Activated CD4-positive, alpha-beta memory T cell treated with anti-CD3 and anti-CD28 coated beads for 36 hours (primary cell): Measurements from ENCODE around the gene SESN3. TPM values are rescaled to one million over a fixed set of nuclear protein-coding genes. Genes with fewer than 3 reads are reported as not detected.

Experiments
- CTCF ChIA-PET: fragments of 350-600 bp; sonication (Branson Sonifier 250); formaldehyde crosslinking; loops from one replicate; lab custom pipeline; 2021; ENCODE audit warnings: antibody characterized with exemption, inconsistent platforms; lab: Charles Lee
- POLR2A ChIA-PET: fragments of 350-600 bp; sonication (Branson Sonifier 250); formaldehyde crosslinking; loops from one replicate; lab custom pipeline; 2021; ENCODE audit warnings: antibody characterized with exemption; lab: Charles Lee
- DNase-seq: peaks from one replicate; pipeline ENCODE4 v3.0.0-alpha.2; 2020
- H3K27ac Mint-ChIP-seq: one replicate; pipeline ENCODE4 v1.8.0; 2021; ENCODE audit warnings: mixed read lengths
- H3K27me3 Mint-ChIP-seq: one replicate; pipeline ENCODE4 v1.8.0; 2021; ENCODE audit warnings: mixed read lengths
- H3K36me3 Mint-ChIP-seq: one replicate; pipeline ENCODE4 v1.8.0; 2021; ENCODE audit warnings: mixed read lengths
- H3K4me1 Mint-ChIP-seq: one replicate; pipeline ENCODE4 v1.8.0; 2021; ENCODE audit warnings: low read depth, mixed read lengths
- H3K4me3 Mint-ChIP-seq: one replicate; pipeline ENCODE4 v1.8.0; 2021; ENCODE audit warnings: mild to moderate bottlenecking, mixed read lengths
- H3K9me3 Mint-ChIP-seq: one replicate; pipeline ENCODE4 v1.8.0; 2021; ENCODE audit warnings: mixed read lengths
- intact Hi-C: fragments of 100-400 bp; cut with micrococcal nuclease; formaldehyde crosslinking; loops from one replicate; pipeline ENCODE4 v1.15.1; 2023
- total RNA-seq, 2 experiments: library from RNA; stranded (reverse); gene quantifications; one replicate each; pipeline ENCODE4 v1.2.3, GENCODE V29; 2021

The SESN3 gene
- total RNA-seq, 2 experiments from 2014 or later = 13.9 to 15.5 TPM

DNA sequence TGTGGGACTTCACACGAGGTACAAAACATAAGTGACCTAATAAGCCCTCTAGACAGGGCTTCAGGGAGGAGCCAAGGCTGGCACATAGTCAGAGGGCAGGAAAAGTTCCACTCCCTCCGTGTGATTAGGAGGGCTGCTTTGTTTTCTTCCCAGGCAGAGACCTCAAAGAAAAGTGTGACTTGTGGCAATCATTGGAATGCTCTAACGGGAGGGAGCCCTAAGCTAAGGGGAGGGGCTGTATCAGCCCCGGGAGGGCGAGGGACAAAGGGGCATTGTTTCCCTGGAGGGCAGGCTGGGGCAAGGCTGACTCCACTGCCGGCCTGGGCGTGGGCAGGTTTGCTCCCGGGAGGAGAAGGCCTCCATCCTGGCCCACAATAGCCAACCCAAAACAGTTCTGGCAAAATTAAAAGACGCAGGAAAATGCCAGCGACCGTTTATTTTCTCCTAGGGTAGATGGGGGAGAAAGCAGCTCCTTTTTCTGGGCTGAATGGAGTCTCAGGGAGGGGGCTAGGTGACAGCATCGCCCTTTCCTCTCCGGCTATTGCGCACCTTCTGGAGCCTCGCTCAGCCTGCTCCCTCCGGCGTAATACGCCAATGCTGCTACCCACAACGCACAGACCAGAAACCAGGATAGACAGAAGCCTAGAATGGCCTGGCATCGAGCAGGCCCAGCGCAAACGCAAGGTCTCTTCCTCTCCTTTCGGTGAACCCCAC, 81.2 kb downstream of the SESN3 start:
- ChIA-PET POLR2A (interaction anchor here (0.6 to 1.1 kb wide), 4 partner anchors 9 to 637 kb away, joined by 3 read pairs; no protein-coding TSS in a partner anchor), CTCF (interaction anchor here (0.8 to 15.8 kb wide), 8 partner anchors 13 to 623 kb away, joined by 3 to 389 read pairs (median 28); partner anchors contain the start of genes ENDOD1 and SRSF8)
- peaks cover 6% of the 10 kb centered on the region for H3K27me3 Mint-ChIP-seq
- intact Hi-C loops = loop anchor here (2.0 to 5.0 kb wide), 6 partner anchors 187 to 1241 kb away; partner anchors contain the start of genes JRKL and MAML2
- no peaks in the 10 kb centered on the region for H3K36me3 Mint-ChIP-seq
- no peak for DNase-seq
- H3K27ac Mint-ChIP-seq = no peak overlapping the region
- H3K4me3 Mint-ChIP-seq = peak overlapping the region; percentile 81
- H3K9me3 Mint-ChIP-seq = no peaks in the 10 kb centered on the region
- H3K4me1 Mint-ChIP-seq = peaks cover 36% of the 10 kb centered on the region

GRCh38 chr11:95148938-95149337, 82.1 kb downstream of the SESN3 start:
- intact Hi-C loops = no loop called here
- no peak overlapping the region for H3K4me3 Mint-ChIP-seq
- CTCF ChIA-PET = interaction anchor here (4.9 to 15.8 kb wide), 4 partner anchors 57 to 615 kb away, joined by 51 to 389 read pairs (median 168); partner anchors contain the start of genes ENDOD1 and SRSF8

DNA sequence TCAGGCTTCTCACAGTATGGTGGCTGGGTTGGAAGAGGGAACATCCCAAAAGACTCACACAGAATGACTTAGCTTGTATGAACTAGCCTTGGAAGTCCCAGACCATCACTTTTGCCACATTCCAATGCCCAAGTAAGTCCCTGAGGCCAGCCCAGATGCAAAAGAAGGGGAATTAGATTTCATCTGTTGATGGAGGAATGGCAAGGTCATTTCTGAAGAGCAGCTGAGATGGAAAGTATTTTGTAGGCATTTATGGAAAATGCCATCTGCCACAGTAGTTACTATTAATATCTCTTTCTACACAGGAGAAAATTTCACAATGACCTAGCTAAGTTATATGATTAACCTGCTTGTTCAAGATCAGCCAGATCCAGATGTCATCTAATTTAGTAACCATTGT, 82.6 kb downstream of the SESN3 start:
- peaks cover 34% of the 10 kb centered on the region for H3K4me1 Mint-ChIP-seq
- intact Hi-C loops = no loop called here
- POLR2A ChIA-PET = interaction anchor here (0.7 kb wide), 1 partner anchor 55 kb away, joined by 3 read pairs; no protein-coding TSS in a partner anchor

More at GRCh38 chr11:95148938-95149337, 82.1 kb downstream of the SESN3 start:
- Mint-ChIP-seq H3K4me1 (peaks cover 37% of the 10 kb centered on the region), H3K27me3 (peaks cover 14% of the 10 kb centered on the region), H3K9me3 (no peaks in the 10 kb centered on the region), H3K36me3 (no peaks in the 10 kb centered on the region), H3K27ac (no peak overlapping the region)
- no peak for DNase-seq
- POLR2A ChIA-PET = interaction anchor here (0.7 to 1.1 kb wide), 3 partner anchors 8 to 82 kb away, joined by 3 read pairs; no protein-coding TSS in a partner anchor

GRCh38 chr11:95147364-95147905, 83.6 kb downstream of the SESN3 start:
- Mint-ChIP-seq H3K36me3 (no peaks in the 10 kb centered on the region), H3K27me3 (peaks cover 21% of the 10 kb centered on the region), H3K4me3 (no peak overlapping the region), H3K9me3 (no peaks in the 10 kb centered on the region), H3K4me1 (peaks cover 24% of the 10 kb centered on the region), H3K27ac (no peak overlapping the region)
- POLR2A ChIA-PET = interaction anchor here (1.3 kb wide), 1 partner anchor 77 kb away, joined by 3 read pairs; no protein-coding TSS in a partner anchor
- DNase-seq = peak; percentile 43
- CTCF ChIA-PET = interaction anchor here (0.6 to 15.8 kb wide), 8 partner anchors 56 to 1210 kb away, joined by 3 to 389 read pairs (median 3); partner anchors contain the start of genes ENDOD1 and SRSF8
- intact Hi-C loops = no loop called here

More for the DNA sequence above, 82.6 kb downstream of the SESN3 start:
- CTCF ChIA-PET = interaction anchor here (4.9 to 15.8 kb wide), 4 partner anchors 57 to 616 kb away, joined by 51 to 389 read pairs (median 168); partner anchors contain the start of genes ENDOD1 and SRSF8
- no peak for DNase-seq
- no peak overlapping the region for H3K27ac Mint-ChIP-seq
- peaks cover 19% of the 10 kb centered on the region for H3K27me3 Mint-ChIP-seq
- no peak overlapping the region for H3K4me3 Mint-ChIP-seq
- no peaks in the 10 kb centered on the region for H3K36me3 Mint-ChIP-seq
- H3K9me3 Mint-ChIP-seq = no peaks in the 10 kb centered on the region

GRCh38 chr11:95145430-95146060, 85.5 kb downstream of the SESN3 start:
- Mint-ChIP-seq H3K9me3 (no peaks in the 10 kb centered on the region), H3K36me3 (no peaks in the 10 kb centered on the region), H3K27me3 (peaks cover 23% of the 10 kb centered on the region), H3K27ac (no peak overlapping the region), H3K4me3 (no peak overlapping the region), H3K4me1 (peaks cover 17% of the 10 kb centered on the region)
- no peak for DNase-seq
- intact Hi-C loops = no loop called here
- CTCF ChIA-PET = interaction anchor here (1.0 to 1.5 kb wide), 3 partner anchors 8 to 86 kb away, joined by 3 to 4 read pairs (median 3); no protein-coding TSS in a partner anchor
- POLR2A ChIA-PET = no interaction called here

DNA sequence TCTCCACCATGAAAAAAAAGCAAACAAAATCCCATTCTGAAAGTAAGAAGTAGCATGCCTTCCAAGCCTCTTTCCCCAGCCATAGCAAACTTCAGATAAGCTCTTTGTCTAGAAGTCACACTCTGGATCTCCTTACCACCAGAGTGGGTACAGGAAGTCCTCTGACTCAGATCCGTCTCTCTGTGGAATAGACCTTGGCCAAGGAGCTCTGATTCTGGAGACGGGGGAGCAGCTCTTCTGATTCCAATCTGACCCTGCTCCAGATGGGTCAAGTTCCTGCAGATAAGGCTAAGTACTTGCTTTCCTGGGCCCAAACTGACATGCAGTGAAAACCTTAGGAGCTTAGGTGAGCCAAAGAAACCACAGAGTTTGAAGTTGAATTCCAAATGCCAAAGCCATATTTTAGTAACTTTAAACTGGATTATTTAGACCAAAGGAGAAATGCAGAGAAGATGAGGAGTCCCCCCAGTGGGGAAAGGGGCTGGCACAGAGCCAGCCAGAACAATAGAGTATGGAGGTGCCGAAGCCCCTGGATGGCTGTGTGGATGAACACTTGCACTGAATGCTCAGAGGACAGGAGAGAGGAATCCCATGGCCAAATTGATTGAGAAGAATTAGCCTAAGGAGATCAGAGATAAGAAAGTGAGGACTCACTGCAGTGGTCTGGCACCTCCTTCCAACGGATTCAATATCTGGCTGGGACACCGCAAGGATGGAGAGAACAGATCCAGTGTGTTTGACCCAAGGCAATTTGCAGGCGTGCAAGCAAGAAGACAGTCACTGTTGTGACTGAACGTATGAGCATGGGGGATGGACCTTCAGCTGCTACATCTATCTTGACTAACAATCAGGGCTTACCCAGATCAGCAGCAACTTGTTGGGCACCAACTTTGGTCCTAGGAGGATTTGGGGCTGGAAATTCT, 86.4 kb downstream of the SESN3 start:
- H3K27me3 Mint-ChIP-seq = peaks cover 23% of the 10 kb centered on the region
- no peaks in the 10 kb centered on the region for H3K9me3 Mint-ChIP-seq
- CTCF ChIA-PET = interaction anchor here (0.7 to 1.5 kb wide), 4 partner anchors 9 to 75 kb away, joined by 3 to 4 read pairs (median 3); no protein-coding TSS in a partner anchor
- POLR2A ChIA-PET = no interaction called here
- no peak overlapping the region for H3K27ac Mint-ChIP-seq
- peaks cover 17% of the 10 kb centered on the region for H3K4me1 Mint-ChIP-seq
- no peak for DNase-seq
- H3K36me3 Mint-ChIP-seq = no peaks in the 10 kb centered on the region
- intact Hi-C loops = no loop called here
- H3K4me3 Mint-ChIP-seq = no peak overlapping the region

- H3K27me3 Mint-ChIP-seq = peaks cover 23% of the 10 kb centered on the region
- no peak overlapping the region for H3K27ac Mint-ChIP-seq
- intact Hi-C loops = no loop called here
- no peak for DNase-seq
- CTCF ChIA-PET = interaction anchor here (1.0 to 1.4 kb wide), 2 partner anchors 58 to 74 kb away, joined by 4 read pairs; no protein-coding TSS in a partner anchor
- H3K9me3 Mint-ChIP-seq = no peaks in the 10 kb centered on the region
- H3K4me1 Mint-ChIP-seq = peaks cover 16% of the 10 kb centered on the region
- POLR2A ChIA-PET = no interaction called here
- H3K36me3 Mint-ChIP-seq = no peaks in the 10 kb centered on the region
- no peak overlapping the region for H3K4me3 Mint-ChIP-seq
Measured at GRCh38 chr11:95143106-95143681, 87.8 kb downstream of the SESN3 start.

- ChIA-PET CTCF (interaction anchor here (1.0 to 1.9 kb wide), 4 partner anchors 10 to 563 kb away, joined by 4 to 7 read pairs (median 4); no protein-coding TSS in a partner anchor), POLR2A (no interaction called here)
- Mint-ChIP-seq H3K36me3 (no peaks in the 10 kb centered on the region), H3K4me1 (peaks cover 14% of the 10 kb centered on the region), H3K27ac (no peak overlapping the region), H3K9me3 (no peaks in the 10 kb centered on the region), H3K4me3 (no peak overlapping the region), H3K27me3 (peaks cover 23% of the 10 kb centered on the region)
- DNase-seq = no peak
- intact Hi-C loops = no loop called here
Measured at GRCh38 chr11:95142431-95142830, 88.6 kb downstream of the SESN3 start.

DNA sequence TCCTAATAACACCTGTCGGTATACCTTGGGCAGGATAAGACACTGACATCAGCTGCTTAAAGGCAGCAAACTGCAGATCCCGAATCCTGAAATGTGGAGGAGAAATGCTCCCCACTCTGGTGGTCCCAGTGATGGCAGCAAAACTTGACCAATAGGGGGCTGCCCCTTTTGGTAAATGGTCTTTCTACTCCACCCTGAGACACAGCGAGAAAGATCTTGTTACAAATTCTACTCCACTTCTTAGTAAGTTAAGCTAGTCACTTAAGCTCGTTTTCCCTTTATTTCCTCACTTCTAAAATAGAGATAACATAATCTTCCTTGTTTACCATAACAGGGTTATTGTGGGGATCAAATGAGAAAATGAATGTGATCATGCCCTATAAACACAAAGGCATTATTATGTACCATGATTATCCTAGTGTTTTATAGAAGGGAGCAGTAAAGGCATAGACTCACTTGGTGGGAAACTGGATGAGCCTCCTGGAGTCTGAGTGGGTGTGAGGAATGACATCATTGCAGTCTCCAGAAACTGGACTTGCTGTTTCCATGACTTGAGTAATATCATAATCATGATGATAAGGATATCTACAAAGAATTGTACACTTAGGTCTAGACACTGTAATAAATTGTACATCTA, 90.5 kb downstream of the SESN3 start:
- ChIA-PET CTCF (interaction anchor here (0.7 to 3.2 kb wide), 5 partner anchors 14 to 565 kb away, joined by 3 to 16 read pairs (median 3); no protein-coding TSS in a partner anchor), POLR2A (interaction anchor here (0.6 to 1.3 kb wide), 3 partner anchors 9 to 363 kb away, joined by 3 to 4 read pairs (median 3); no protein-coding TSS in a partner anchor)
- Mint-ChIP-seq H3K4me1 (peaks cover 10% of the 10 kb centered on the region), H3K27me3 (peaks cover 23% of the 10 kb centered on the region), H3K27ac (no peak overlapping the region), H3K9me3 (no peaks in the 10 kb centered on the region), H3K4me3 (no peak overlapping the region), H3K36me3 (no peaks in the 10 kb centered on the region)
- intact Hi-C loops = no loop called here
- DNase-seq = no peak

- ChIA-PET CTCF (interaction anchor here (1.2 to 3.2 kb wide), 3 partner anchors 45 to 71 kb away, joined by 4 to 16 read pairs (median 5); partner anchors contain the start of gene SRSF8), POLR2A (no interaction called here)
- peaks cover 2% of the 10 kb centered on the region for H3K4me1 Mint-ChIP-seq
Measured at GRCh38 chr11:95138448-95138847, 92.6 kb downstream of the SESN3 start.

More at GRCh38 chr11:95138448-95138847, 92.6 kb downstream of the SESN3 start:
- H3K27me3 Mint-ChIP-seq = peaks cover 5% of the 10 kb centered on the region
- intact Hi-C loops = loop anchor here (1.0 to 5.0 kb wide), 2 partner anchors 69 to 166 kb away; partner anchors contain the start of genes CWC15 and KDM4D
- no peaks in the 10 kb centered on the region for H3K36me3 Mint-ChIP-seq
- no peaks in the 10 kb centered on the region for H3K9me3 Mint-ChIP-seq
- H3K4me3 Mint-ChIP-seq = no peak overlapping the region
- no peak for DNase-seq
- H3K27ac Mint-ChIP-seq = no peak overlapping the region
